ENCODE data around the gene PLCD3. TPM values are rescaled to one million over a fixed set of nuclear protein-coding genes. Genes with fewer than 3 reads are reported as not detected.

Gene PLCD3
- total RNA-seq, 2 donors from 2014 or later = 34.8 to 42.9 TPM

DNA sequence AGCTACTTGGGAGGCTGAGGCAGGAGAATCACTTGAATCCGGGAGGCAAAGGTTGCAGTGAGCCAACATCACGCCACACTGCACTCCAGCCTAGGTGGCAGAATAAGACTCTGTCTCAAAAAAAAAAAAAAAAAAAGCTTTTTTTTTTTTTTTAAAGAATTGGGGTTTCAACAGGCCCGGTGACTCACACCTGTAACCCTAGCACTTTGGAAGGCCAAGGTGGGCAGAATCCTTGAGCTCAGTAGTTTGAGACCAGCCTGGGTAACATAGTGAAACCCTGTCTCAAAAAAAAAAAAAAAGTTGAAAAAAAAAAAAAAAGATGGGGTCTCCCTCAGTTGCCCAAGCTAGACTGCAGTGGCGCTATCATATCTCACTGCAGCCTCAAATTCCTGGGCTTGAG is 22.7 kb upstream of the PLCD3 start:
- Mint-ChIP-seq H3K36me3 (ENCODE audit: low read depth) (no peaks in the 10 kb centered on the region), H3K4me1 (peaks cover 25% of the 10 kb centered on the region), H3K27ac (no peak overlapping the region), H3K4me3 (no peak overlapping the region), H3K27me3 (ENCODE audit: insufficient read depth) (no peaks in the 10 kb centered on the region), H3K9me3 (no peaks in the 10 kb centered on the region)
- H3K36me3 ChIP-seq (ENCODE audit: control insufficient read depth, insufficient read depth, low read length) = no peaks in the 10 kb centered on the region
- DNase-seq = no peak
- H3K27ac ChIP-seq (ENCODE audit: low read depth, low read length) = no peak overlapping the region
- TF ChIP-seq CTCF (conservative IDR thresholded peaks at IDR 0.05) = no peak
- H3K9me3 ChIP-seq (ENCODE audit: control insufficient read depth, low read length) = no peaks in the 10 kb centered on the region
- H3K9ac ChIP-seq (ENCODE audit: extremely low read depth, low read length, poor library complexity, severe bottlenecking) = no peak overlapping the region
- no peak overlapping the region for H3K4me3 ChIP-seq (ENCODE audit: low read length)
- H3K4me1 ChIP-seq (ENCODE audit: control insufficient read depth, insufficient read depth, low read length) = peaks cover 5% of the 10 kb centered on the region
- no peaks in the 10 kb centered on the region for H3K27me3 ChIP-seq (ENCODE audit: control insufficient read depth, insufficient read depth, low read length, poor library complexity, severe bottlenecking)
- WGBS, 2 experiments (ENCODE audit: insufficient coverage in 1 of 2, insufficient read length in 1 of 2) = 78 to 98% methylated on average over 3 to 4 of the region's 4 CpGs

GRCh38 chr17:45150911-45151809 is 18.8 kb upstream of the PLCD3 start:
- Mint-ChIP-seq H3K9me3 (no peaks in the 10 kb centered on the region), H3K27me3 (ENCODE audit: insufficient read depth) (no peaks in the 10 kb centered on the region), H3K4me1 (peaks cover 23% of the 10 kb centered on the region), H3K4me3 (peak overlapping the region; percentile 96), H3K36me3 (ENCODE audit: low read depth) (no peaks in the 10 kb centered on the region), H3K27ac (no peak overlapping the region)
- DNase-seq = no peak
- no peaks in the 10 kb centered on the region for H3K9me3 ChIP-seq (ENCODE audit: control insufficient read depth, low read length)
- H3K9ac ChIP-seq (ENCODE audit: extremely low read depth, low read length, poor library complexity, severe bottlenecking) = peak overlapping the region; percentile 89
- TF ChIP-seq CTCF (conservative IDR thresholded peaks at IDR 0.05) = no peak
- WGBS, 2 experiments (ENCODE audit: insufficient coverage in 1 of 2, insufficient read length in 1 of 2) = 50 to 54% methylated on average over 7 to 8 of the region's 8 CpGs
- no peaks in the 10 kb centered on the region for H3K36me3 ChIP-seq (ENCODE audit: control insufficient read depth, insufficient read depth, low read length)
- H3K27me3 ChIP-seq (ENCODE audit: control insufficient read depth, insufficient read depth, low read length, poor library complexity, severe bottlenecking) = no peaks in the 10 kb centered on the region
- H3K4me1 ChIP-seq (ENCODE audit: control insufficient read depth, insufficient read depth, low read length) = peaks cover 10% of the 10 kb centered on the region
- peak overlapping the region; percentile 99 for H3K4me3 ChIP-seq (ENCODE audit: low read length)
- no peak overlapping the region for H3K27ac ChIP-seq (ENCODE audit: low read depth, low read length)

GRCh38 chr17:45149669-45150664 is 17.7 kb upstream of the PLCD3 start:
- no peaks in the 10 kb centered on the region for H3K27me3 Mint-ChIP-seq (ENCODE audit: insufficient read depth)
- H3K36me3 ChIP-seq (ENCODE audit: control insufficient read depth, insufficient read depth, low read length) = no peaks in the 10 kb centered on the region
- TF ChIP-seq CTCF (conservative IDR thresholded peaks at IDR 0.05) = no peak
- peaks cover 10% of the 10 kb centered on the region for H3K4me1 ChIP-seq (ENCODE audit: control insufficient read depth, insufficient read depth, low read length)
- WGBS, 2 experiments (ENCODE audit: insufficient coverage in 1 of 2, insufficient read length in 1 of 2) = 1 to 3% methylated on average over 25 to 55 of the region's 56 CpGs
- H3K4me1 Mint-ChIP-seq = peaks cover 28% of the 10 kb centered on the region
- peak overlapping the region; percentile 98 for H3K27ac ChIP-seq (ENCODE audit: low read depth, low read length)
- peak overlapping the region; percentile 96 for H3K4me3 Mint-ChIP-seq
- no peaks in the 10 kb centered on the region for H3K9me3 ChIP-seq (ENCODE audit: control insufficient read depth, low read length)
- peak overlapping the region; percentile 99 for H3K4me3 ChIP-seq (ENCODE audit: low read length)
- H3K27me3 ChIP-seq (ENCODE audit: control insufficient read depth, insufficient read depth, low read length, poor library complexity, severe bottlenecking) = no peaks in the 10 kb centered on the region
- no peaks in the 10 kb centered on the region for H3K9me3 Mint-ChIP-seq
- H3K27ac Mint-ChIP-seq = peak overlapping the region; percentile 98
- H3K36me3 Mint-ChIP-seq (ENCODE audit: low read depth) = no peaks in the 10 kb centered on the region
- H3K9ac ChIP-seq (ENCODE audit: extremely low read depth, low read length, poor library complexity, severe bottlenecking) = peak overlapping the region; percentile 89
- DNase-seq = peak; percentile 81

Measured in endodermal cell (in vitro differentiated cells).